Esophagus muscularis mucosa (tissue), 4 donors: Measurements from ENCODE around the gene ACTN4. TPM values are rescaled to one million over a fixed set of nuclear protein-coding genes. Genes with fewer than 3 reads are reported as not detected.

Experiments
- DNase-seq: peaks from one replicate; pipeline ENCODE4 v3.0.0-alpha.2; 2017; ENCODE audit errors: extremely low spot score
- H3K27ac ChIP-seq, 4 donors: fragments of 200-600 bp; sonication (generic); replicated peaks in 1 of 4; 1 replicate in 3 of 4; 2 replicates in 1 of 4; pipeline ENCODE4 v1.5.1; 2016 to 2019; ENCODE audit warnings: mild to moderate bottlenecking in 1 of 4
- H3K27me3 ChIP-seq, 4 donors: fragments of 200-600 bp; sonication (generic); one replicate each; pipeline versions ENCODE4 v1.5.1 to v1.6.0; 2016 to 2019
- H3K36me3 ChIP-seq, 4 donors: fragments of 200-600 bp; sonication (generic); one replicate each; pipeline ENCODE4 v1.5.1; 2016 to 2019
- H3K4me1 ChIP-seq, 4 donors: fragments of 200-600 bp; sonication (generic); one replicate each; pipeline ENCODE4 v1.5.1; 2016 to 2019
- H3K4me3 ChIP-seq, 4 donors: fragments of 200-600 bp; sonication (generic); 1 replicate in 2 of 4; 2 replicates in 2 of 4; pipeline ENCODE4 v1.5.1; 2016 to 2019; ENCODE audit warnings: mild to moderate bottlenecking in 4 of 4, moderate library complexity in 1 of 4
- H3K9me3 ChIP-seq, 4 donors: fragments of 200-600 bp; sonication (generic); 1 replicate in 3 of 4; 2 replicates in 1 of 4; pipeline ENCODE4 v1.5.1; 2016 to 2019
- CTCF ChIP-seq, 3 experiments: fragments of 200-600 bp in 2 of 3; fragments of 450-650 bp in 1 of 3; sonication (generic) in 2 of 3; IDR thresholded peaks; one replicate each; pipeline ENCODE4 v1.5.1; 2017 to 2019; ENCODE audit warnings: antibody characterized with exemption in 3 of 3, mild to moderate bottlenecking in 2 of 3, moderate library complexity in 1 of 3
- EP300 ChIP-seq: sonication (generic); formaldehyde crosslinking; IDR thresholded peaks from one replicate; pipeline ENCODE4 v1.6.1; 2017; ENCODE audit warnings: antibody characterized with exemption
- POLR2A ChIP-seq: fragments of 450-650 bp; IDR thresholded peaks from one replicate; pipeline ENCODE4 v1.6.1; 2017; ENCODE audit warnings: antibody characterized with exemption, moderate library complexity, mild to moderate bottlenecking, low read depth
- POLR2AphosphoS5 ChIP-seq, 2 donors: sonication (generic); formaldehyde crosslinking; IDR thresholded peaks; one replicate each; pipeline ENCODE4 v1.6.1; 2017; ENCODE audit warnings: antibody characterized with exemption in 2 of 2
- WGBS: methylation state at CpG from one replicate; pipeline ENCODE4 v1.1.5; 2018; 5-methylcytosine and 5-hydroxymethylcytosine counted together
- intact Hi-C: fragments of 100-400 bp; cut with DNase I; formaldehyde crosslinking; loops from one replicate; pipeline ENCODE4 v1.15.1; 2023
- total RNA-seq, 4 donors: library from RNA; depleted of rRNA; stranded (reverse); fragments of >200 nt; gene quantifications; one replicate each; pipeline versions ENCODE4 v1.1.0 to v1.2.1, GENCODE V29; 2016

The ACTN4 gene
- total RNA-seq, 4 donors from 2014 or later: 416 to 816 (median 598) TPM

- no peaks in the 10 kb centered on the region for H3K27me3 ChIP-seq
- no peak for DNase-seq
- H3K4me3 ChIP-seq: no peak overlapping the region
- TF ChIP-seq POLR2AphosphoS5 (IDR thresholded peaks at IDR 0.05): no peak
- no peak for TF ChIP-seq CTCF (IDR thresholded peaks at IDR 0.05)
- TF ChIP-seq EP300: no peak
- TF ChIP-seq POLR2A: no peak
- H3K9me3 ChIP-seq: no peaks in the 10 kb centered on the region
- peaks cover 51 to 100% (median 94%) of the 10 kb centered on the region in 4 donors for H3K36me3 ChIP-seq
- H3K27ac ChIP-seq: peak overlapping the region; percentile 92 to 98 (median 96)
- intact Hi-C loops: no loop called here
- WGBS: 89% methylated on average over 10 of the region's 10 CpGs
- H3K4me1 ChIP-seq: peaks cover 97 to 100% (median 100%) of the 10 kb centered on the region in 4 donors
Measured at GRCh38 chr19:38709119-38709518, 61.7 kb downstream of the ACTN4 start.

DNA sequence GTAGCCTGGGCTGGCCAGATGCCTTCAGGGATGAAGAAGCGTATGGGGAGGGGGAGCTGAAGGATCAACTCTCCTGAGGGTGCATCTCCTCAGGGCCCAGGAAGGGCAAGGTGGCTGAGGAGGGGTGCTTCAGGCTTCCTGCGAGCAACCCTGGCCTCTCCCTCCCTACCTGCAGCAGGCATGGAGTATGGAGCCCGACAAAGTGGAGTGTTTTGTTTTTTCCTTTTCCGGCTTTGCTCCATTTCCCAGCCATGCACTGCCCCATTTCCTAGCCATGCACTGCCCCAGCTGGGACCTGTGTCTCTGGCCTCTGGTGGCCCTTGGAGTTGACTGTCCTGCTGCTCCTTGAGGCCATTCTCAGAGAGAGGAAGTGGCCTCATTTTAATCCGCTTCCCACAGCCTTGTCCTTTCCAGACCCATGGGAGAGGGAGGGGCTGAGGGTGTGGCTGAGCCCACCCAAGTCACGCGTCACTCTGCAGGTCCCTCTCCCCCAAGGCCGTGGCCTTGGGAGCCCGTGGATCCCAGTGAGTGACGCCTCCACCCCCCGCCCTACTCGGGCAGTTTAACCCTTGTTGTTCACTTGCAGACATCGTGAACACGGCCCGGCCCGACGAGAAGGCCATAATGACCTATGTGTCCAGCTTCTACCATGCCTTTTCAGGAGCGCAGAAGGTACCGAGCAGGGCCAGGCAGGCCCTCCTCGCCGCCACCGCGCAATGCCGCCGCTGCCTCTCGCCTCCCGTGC lies 62.4 kb downstream of the ACTN4 start:
- H3K4me1 ChIP-seq: peaks cover 100% of the 10 kb centered on the region in 4 donors
- intact Hi-C loops: no loop called here
- DNase-seq: no peak
- TF ChIP-seq POLR2A: no peak
- no peak for TF ChIP-seq POLR2AphosphoS5 (IDR thresholded peaks at IDR 0.05)
- no peak for TF ChIP-seq CTCF (IDR thresholded peaks at IDR 0.05)
- no peak for TF ChIP-seq EP300
- H3K9me3 ChIP-seq: no peaks in the 10 kb centered on the region
- WGBS: 69% methylated on average over 20 of the region's 27 CpGs
- no peak overlapping the region for H3K4me3 ChIP-seq
- no peaks in the 10 kb centered on the region for H3K27me3 ChIP-seq
- peaks cover 50 to 100% (median 94%) of the 10 kb centered on the region in 4 donors for H3K36me3 ChIP-seq
- H3K27ac ChIP-seq: peak overlapping the region; percentile 92 to 98 (median 96)

DNA sequence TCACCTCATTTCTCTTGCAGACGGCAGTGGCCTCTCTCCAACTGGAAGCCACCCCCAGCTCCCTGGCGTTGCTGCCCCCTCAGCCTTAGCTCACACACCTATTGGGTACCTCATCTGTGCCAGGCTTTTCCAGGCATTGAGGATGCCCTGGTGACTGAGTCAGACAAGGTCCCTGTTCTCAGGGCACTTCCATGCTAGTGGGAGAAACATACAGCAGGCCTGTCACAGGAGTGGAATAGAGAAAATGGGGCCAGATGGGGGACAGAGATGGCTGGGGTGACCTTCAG lies 62.9 kb downstream of the ACTN4 start:
- Histone ChIP-seq H3K4me3 (no peak overlapping the region), H3K27ac (peak overlapping the region; percentile 92 to 98 (median 96)), H3K9me3 (no peaks in the 10 kb centered on the region), H3K36me3 (peaks cover 47 to 100% (median 94%) of the 10 kb centered on the region in 4 donors), H3K27me3 (no peaks in the 10 kb centered on the region), H3K4me1 (peaks cover 99 to 100% (median 100%) of the 10 kb centered on the region in 4 donors)
- TF ChIP-seq EP300: no peak
- intact Hi-C loops: no loop called here
- no peak for DNase-seq
- WGBS: 78% methylated on average over 2 of the region's 2 CpGs

- H3K9me3 ChIP-seq: no peaks in the 10 kb centered on the region
- no peak for TF ChIP-seq CTCF (IDR thresholded peaks at IDR 0.05)
- no peak for TF ChIP-seq POLR2AphosphoS5 (IDR thresholded peaks at IDR 0.05)
- TF ChIP-seq POLR2A: no peak
- TF ChIP-seq EP300: no peak
- no peak for DNase-seq
- WGBS: 58% methylated on average over 17 of the region's 25 CpGs
- H3K4me1 ChIP-seq: peaks cover 96 to 100% (median 100%) of the 10 kb centered on the region in 4 donors
- no peak overlapping the region for H3K4me3 ChIP-seq
- H3K27me3 ChIP-seq: no peaks in the 10 kb centered on the region
- H3K27ac ChIP-seq: peak overlapping the region; percentile 92 to 98 (median 96)
- H3K36me3 ChIP-seq: peaks cover 49 to 99% (median 94%) of the 10 kb centered on the region in 4 donors
- intact Hi-C loops: no loop called here
Measured at GRCh38 chr19:38710928-38711725, 63.7 kb downstream of the ACTN4 start.

DNA sequence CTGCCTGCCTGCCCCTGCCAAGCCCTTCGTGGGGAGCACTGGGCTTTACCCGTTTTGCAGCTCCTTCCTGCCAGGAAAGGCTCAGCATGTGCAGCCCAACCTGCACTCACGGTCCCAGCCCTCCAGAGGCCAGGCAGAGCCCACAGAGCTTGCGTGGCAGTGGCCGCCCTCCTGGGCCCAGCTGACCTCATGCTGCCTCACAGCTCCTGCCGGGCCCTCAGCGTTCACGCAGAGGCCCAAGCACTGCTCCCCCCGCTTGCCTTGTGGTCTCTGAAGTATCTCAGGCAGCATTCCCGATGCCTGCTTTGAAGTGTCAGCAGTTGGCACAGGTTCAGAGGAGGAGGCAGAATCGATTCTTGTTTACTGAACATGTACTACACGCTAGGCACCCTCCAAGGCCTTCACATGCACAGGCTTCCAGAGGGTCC lies 64.3 kb downstream of the ACTN4 start:
- TF ChIP-seq CTCF (IDR thresholded peaks at IDR 0.05) (peak; percentile 11 to 30 (median 19)), POLR2A (no peak), POLR2AphosphoS5 (IDR thresholded peaks at IDR 0.05) (peak; percentile 77)
- peaks cover 52 to 99% (median 94%) of the 10 kb centered on the region in 4 donors for H3K36me3 ChIP-seq
- no peaks in the 10 kb centered on the region for H3K9me3 ChIP-seq
- peaks cover 94 to 100% (median 95%) of the 10 kb centered on the region in 4 donors for H3K4me1 ChIP-seq
- H3K27ac ChIP-seq: peak overlapping the region; percentile 92 to 98 (median 96)
- intact Hi-C loops: no loop called here
- H3K4me3 ChIP-seq: no peak overlapping the region
- H3K27me3 ChIP-seq: no peaks in the 10 kb centered on the region
- no peak for DNase-seq
- WGBS: 24% methylated on average over 3 of the region's 12 CpGs
